A549 treated with dexamethasone at 1 μM for 4 hours (cell line): ENCODE measurements around the gene MTURN. TPM values are rescaled to one million over a fixed set of nuclear protein-coding genes. Genes with fewer than 3 reads are reported as not detected.

Experiments
- total RNA-seq: library from RNA; stranded (reverse); fragments of 200-300 nt; extraction: Qiagen RNA extraction; gene quantifications from 5 replicates; pipeline ENCODE4 v1.2.3, GENCODE V29; 2022

Gene MTURN
- total RNA-seq, result 4.8 to 6.8 TPM (median 5.7 TPM) in 5 replicates

GRCh38 chr7:30134611-30135300 is at the start of gene MTURN:
Gene MTURN (plus strand): TSS chr7:30134986. CDS start chr7:30135137, 151 bp downstream.

Other genes with a start within 250 kb of the MTURN start
- 49.7 to 69.6 TPM (median 61.1 TPM) in 5 replicates for gene SCRN1, start 145.2 kb upstream of the MTURN start, total RNA-seq
- gene FKBP14, start 108.3 kb upstream of the MTURN start, total RNA-seq, result 6.7 to 10.3 TPM (median 7.3 TPM) in 5 replicates
- 4.5 to 7.0 TPM (median 6.2 TPM) in 5 replicates for gene PLEKHA8, start 106.6 kb upstream of the MTURN start, total RNA-seq
- gene ZNRF2, start 149.6 kb downstream of the MTURN start, total RNA-seq, result 3.9 to 5.8 TPM (median 5.0 TPM) in 5 replicates